HepG2 (cell line): ENCODE measurements around the gene VPS52. TPM values are rescaled to one million over a fixed set of nuclear protein-coding genes. Genes with fewer than 3 reads are reported as not detected.

Source experiments
- ELK4 ChIP-seq: sonication (generic); formaldehyde crosslinking; IDR thresholded peaks from 2 replicates; pipeline ENCODE4 v1.9.0; 2021; ENCODE audit warnings: missing genetic modification reagents, borderline replicate concordance
- FLYWCH1 ChIP-seq: sonication (generic); formaldehyde crosslinking; IDR thresholded peaks from 2 replicates; pipeline ENCODE4 v1.8.1; 2023; ENCODE audit warnings: mild to moderate bottlenecking, missing genetic modification reagents
- KDM5B ChIP-seq: sonication (generic); formaldehyde crosslinking; IDR thresholded peaks from 2 replicates; pipeline ENCODE4 v1.4.0; 2020; ENCODE audit warnings: missing genetic modification reagents, mild to moderate bottlenecking, borderline replicate concordance
- MLXIP ChIP-seq: sonication (generic); formaldehyde crosslinking; IDR thresholded peaks from 2 replicates; pipeline ENCODE4 v1.9.0; 2021; ENCODE audit warnings: missing genetic modification reagents, borderline replicate concordance
- NBN ChIP-seq: fragments of 450-650 bp; conservative IDR thresholded peaks from 2 replicates; pipeline ENCODE4 v1.6.1; 2017
- NCOA1 ChIP-seq: sonication (generic); formaldehyde crosslinking; IDR thresholded peaks from 2 replicates; pipeline ENCODE4 v1.9.0; 2021; ENCODE audit warnings: missing genetic modification reagents
- PITX1 ChIP-seq: sonication (generic); formaldehyde crosslinking; IDR thresholded peaks from 2 replicates; pipeline ENCODE4 v1.5.1; 2020; ENCODE audit warnings: mild to moderate bottlenecking, missing genetic modification reagents
- RORA ChIP-seq: sonication (generic); formaldehyde crosslinking; IDR thresholded peaks from 2 replicates; pipeline ENCODE4 v1.5.0; 2020; ENCODE audit warnings: mild to moderate bottlenecking, missing genetic modification reagents, moderate library complexity
- SSRP1 ChIP-seq: IDR thresholded peaks from 2 replicates; pipeline ENCODE4 v1.6.1; 2016; ENCODE audit warnings: control low read depth
- SYNCRIP ChIP-seq: fragments of 200-400 bp; formaldehyde crosslinking; IDR thresholded peaks from 2 replicates; pipeline ENCODE4 v1.6.1; 2018; ENCODE audit warnings: mild to moderate bottlenecking, low read depth, low read length; ENCODE audit not compliant: insufficient read depth
- ZBTB21 ChIP-seq: sonication (generic); formaldehyde crosslinking; IDR thresholded peaks from 2 replicates; pipeline ENCODE4 v1.4.0; 2020; ENCODE audit warnings: missing genetic modification reagents
- ZNF737 ChIP-seq: sonication (generic); formaldehyde crosslinking; IDR thresholded peaks from 2 replicates; pipeline ENCODE4 v1.5.0; 2020; ENCODE audit warnings: missing genetic modification reagents, mild to moderate bottlenecking, borderline replicate concordance
- polyA plus RNA-seq, 8 experiments: library from polyadenylated mRNA; depleted of rRNA in 3 of 8; stranded (reverse) in 7 of 8; unstranded in 1 of 8; fragments of >200 nt; fragmentation: Illumina TruSeq in 4 of 8; extraction: Trizol in 4 of 8; gene quantifications; 2 replicates each; pipeline versions ENCODE4 v1.2.1 to v1.2.3, GENCODE V29; 2011 to 2016; ENCODE audit warnings: low read depth in 4 of 8, missing spikeins in 1 of 8, mixed read lengths in 1 of 8; ENCODE audit not compliant: insufficient read depth in 1 of 8
- total RNA-seq, 5 experiments: library from RNA; depleted of rRNA; stranded (reverse); fragments of >200 nt; fragmentation: Illumina TruSeq; extraction: Trizol; gene quantifications; 2 replicates each; pipeline ENCODE4 v1.2.3, GENCODE V29; 2016; ENCODE audit warnings: low read depth in 1 of 5
- TF ChIP-seq, protein P1 (sequence below): sonication (generic); formaldehyde crosslinking; IDR thresholded peaks from 2 replicates; pipeline ENCODE4 v1.4.0; 2020; ENCODE audit warnings: missing genetic modification reagents, borderline replicate concordance
- TF ChIP-seq, protein P2 (sequence below): sonication (generic); formaldehyde crosslinking; IDR thresholded peaks from 2 replicates; pipeline ENCODE4 v1.5.1; 2020; ENCODE audit warnings: missing genetic modification reagents, mild to moderate bottlenecking, borderline replicate concordance
- TF ChIP-seq, protein P3 (sequence below): sonication (generic); formaldehyde crosslinking; IDR thresholded peaks from 2 replicates; pipeline ENCODE4 v1.4.0; 2020; ENCODE audit warnings: missing genetic modification reagents
- TF ChIP-seq, protein P4 (sequence below): sonication (generic); formaldehyde crosslinking; IDR thresholded peaks from 2 replicates; pipeline ENCODE4 v1.4.0; 2020; ENCODE audit warnings: low read depth, mild to moderate bottlenecking, missing genetic modification reagents

Gene VPS52
- total and polyA plus RNA-seq, 2 of the 13 experiments (the other 11 are each of a cell fraction or from before 2014, with no cell fraction given): 48.9 to 85.5 TPM

- TF ChIP-seq MLXIP: no peak
- no peak for TF ChIP-seq SSRP1 (CRISPR knock-in tag)
- TF ChIP-seq, protein P1, sequence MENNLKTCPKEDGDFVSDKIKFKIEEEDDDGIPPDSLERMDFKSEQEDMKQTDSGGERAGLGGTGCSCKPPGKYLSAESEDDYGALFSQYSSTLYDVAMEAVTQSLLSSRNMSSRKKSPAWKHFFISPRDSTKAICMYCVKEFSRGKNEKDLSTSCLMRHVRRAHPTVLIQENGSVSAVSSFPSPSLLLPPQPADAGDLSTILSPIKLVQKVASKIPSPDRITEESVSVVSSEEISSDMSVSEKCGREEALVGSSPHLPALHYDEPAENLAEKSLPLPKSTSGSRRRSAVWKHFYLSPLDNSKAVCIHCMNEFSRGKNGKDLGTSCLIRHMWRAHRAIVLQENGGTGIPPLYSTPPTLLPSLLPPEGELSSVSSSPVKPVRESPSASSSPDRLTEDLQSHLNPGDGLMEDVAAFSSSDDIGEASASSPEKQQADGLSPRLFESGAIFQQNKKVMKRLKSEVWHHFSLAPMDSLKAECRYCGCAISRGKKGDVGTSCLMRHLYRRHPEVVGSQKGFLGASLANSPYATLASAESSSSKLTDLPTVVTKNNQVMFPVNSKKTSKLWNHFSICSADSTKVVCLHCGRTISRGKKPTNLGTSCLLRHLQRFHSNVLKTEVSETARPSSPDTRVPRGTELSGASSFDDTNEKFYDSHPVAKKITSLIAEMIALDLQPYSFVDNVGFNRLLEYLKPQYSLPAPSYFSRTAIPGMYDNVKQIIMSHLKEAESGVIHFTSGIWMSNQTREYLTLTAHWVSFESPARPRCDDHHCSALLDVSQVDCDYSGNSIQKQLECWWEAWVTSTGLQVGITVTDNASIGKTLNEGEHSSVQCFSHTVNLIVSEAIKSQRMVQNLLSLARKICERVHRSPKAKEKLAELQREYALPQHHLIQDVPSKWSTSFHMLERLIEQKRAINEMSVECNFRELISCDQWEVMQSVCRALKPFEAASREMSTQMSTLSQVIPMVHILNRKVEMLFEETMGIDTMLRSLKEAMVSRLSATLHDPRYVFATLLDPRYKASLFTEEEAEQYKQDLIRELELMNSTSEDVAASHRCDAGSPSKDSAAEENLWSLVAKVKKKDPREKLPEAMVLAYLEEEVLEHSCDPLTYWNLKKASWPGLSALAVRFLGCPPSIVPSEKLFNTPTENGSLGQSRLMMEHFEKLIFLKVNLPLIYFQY (CRISPR knock-in tag): no peak
- no peak for TF ChIP-seq RORA (CRISPR knock-in tag)
- TF ChIP-seq ZBTB21 (CRISPR knock-in tag): no peak
- TF ChIP-seq, protein P2, sequence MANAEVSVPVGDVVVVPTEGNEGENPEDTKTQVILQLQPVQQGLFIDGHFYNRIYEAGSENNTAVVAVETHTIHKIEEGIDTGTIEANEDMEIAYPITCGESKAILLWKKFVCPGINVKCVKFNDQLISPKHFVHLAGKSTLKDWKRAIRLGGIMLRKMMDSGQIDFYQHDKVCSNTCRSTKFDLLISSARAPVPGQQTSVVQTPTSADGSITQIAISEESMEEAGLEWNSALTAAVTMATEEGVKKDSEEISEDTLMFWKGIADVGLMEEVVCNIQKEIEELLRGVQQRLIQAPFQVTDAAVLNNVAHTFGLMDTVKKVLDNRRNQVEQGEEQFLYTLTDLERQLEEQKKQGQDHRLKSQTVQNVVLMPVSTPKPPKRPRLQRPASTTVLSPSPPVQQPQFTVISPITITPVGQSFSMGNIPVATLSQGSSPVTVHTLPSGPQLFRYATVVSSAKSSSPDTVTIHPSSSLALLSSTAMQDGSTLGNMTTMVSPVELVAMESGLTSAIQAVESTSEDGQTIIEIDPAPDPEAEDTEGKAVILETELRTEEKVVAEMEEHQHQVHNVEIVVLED (CRISPR knock-in tag): no peak
- peak; percentile 10; the same call in 1 of the 2 replicates for TF ChIP-seq ZNF737 (CRISPR knock-in tag)
- TF ChIP-seq ELK4 (CRISPR knock-in tag): no peak
- no peak for TF ChIP-seq NCOA1 (CRISPR knock-in tag)
- no peak for TF ChIP-seq FLYWCH1
- TF ChIP-seq, protein P3, sequence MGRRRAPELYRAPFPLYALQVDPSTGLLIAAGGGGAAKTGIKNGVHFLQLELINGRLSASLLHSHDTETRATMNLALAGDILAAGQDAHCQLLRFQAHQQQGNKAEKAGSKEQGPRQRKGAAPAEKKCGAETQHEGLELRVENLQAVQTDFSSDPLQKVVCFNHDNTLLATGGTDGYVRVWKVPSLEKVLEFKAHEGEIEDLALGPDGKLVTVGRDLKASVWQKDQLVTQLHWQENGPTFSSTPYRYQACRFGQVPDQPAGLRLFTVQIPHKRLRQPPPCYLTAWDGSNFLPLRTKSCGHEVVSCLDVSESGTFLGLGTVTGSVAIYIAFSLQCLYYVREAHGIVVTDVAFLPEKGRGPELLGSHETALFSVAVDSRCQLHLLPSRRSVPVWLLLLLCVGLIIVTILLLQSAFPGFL (CRISPR knock-in tag): no peak
- TF ChIP-seq SYNCRIP: no peak
- no peak for TF ChIP-seq PITX1 (CRISPR knock-in tag)
- TF ChIP-seq, protein P4, sequence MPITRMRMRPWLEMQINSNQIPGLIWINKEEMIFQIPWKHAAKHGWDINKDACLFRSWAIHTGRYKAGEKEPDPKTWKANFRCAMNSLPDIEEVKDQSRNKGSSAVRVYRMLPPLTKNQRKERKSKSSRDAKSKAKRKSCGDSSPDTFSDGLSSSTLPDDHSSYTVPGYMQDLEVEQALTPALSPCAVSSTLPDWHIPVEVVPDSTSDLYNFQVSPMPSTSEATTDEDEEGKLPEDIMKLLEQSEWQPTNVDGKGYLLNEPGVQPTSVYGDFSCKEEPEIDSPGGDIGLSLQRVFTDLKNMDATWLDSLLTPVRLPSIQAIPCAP: no peak
- TF ChIP-seq NBN: no peak
- no peak for TF ChIP-seq KDM5B
Measured at GRCh38 chr6:33272275-33273128, 826 bp upstream of the VPS52 start (continued).
